ENCODE results near the gene DIDO1.
"Not testable (repeated sequence)": the region's sequence is repeated elsewhere in the genome, so short reads cannot be mapped to it uniquely, and the experiment has no call there.

The DIDO1 gene

GRCh38 chr20:62931464-62931863 is 5.2 kb upstream of the DIDO1 start:
- no peak overlapping the region for H3K9ac ChIP-seq (ENCODE audit: low read length)

GRCh38 chr20:62929051-62929538 is 2.8 kb upstream of the DIDO1 start:
- H3K27ac ChIP-seq (ENCODE audit: low read length), result peak overlapping the region; percentile 81
- peaks cover 42% of the 10 kb centered on the region for H3K4me1 ChIP-seq (ENCODE audit: control insufficient read depth, low read depth, low read length)
- H3K36me3 ChIP-seq (ENCODE audit: control insufficient read depth, low read depth, low read length), result peaks cover 14% of the 10 kb centered on the region
- H3K27me3 ChIP-seq (ENCODE audit: control insufficient read depth, insufficient read depth, low read length), result no peaks in the 10 kb centered on the region
- no peaks in the 10 kb centered on the region for H3K9me3 ChIP-seq (ENCODE audit: control insufficient read depth, low read depth, low read length)
- peak overlapping the region; percentile 68 for H3K9ac ChIP-seq (ENCODE audit: low read length)
- peak overlapping the region; percentile 94 for H3K4me3 ChIP-seq (ENCODE audit: low read length)

More at GRCh38 chr20:62931464-62931863, 5.2 kb upstream of the DIDO1 start:
- Histone ChIP-seq H3K4me3 (ENCODE audit: low read length) (no peak overlapping the region), H3K4me1 (ENCODE audit: control insufficient read depth, low read depth, low read length) (peaks cover 34% of the 10 kb centered on the region), H3K36me3 (ENCODE audit: control insufficient read depth, low read depth, low read length) (peaks cover 31% of the 10 kb centered on the region), H3K27me3 (ENCODE audit: control insufficient read depth, insufficient read depth, low read length) (no peaks in the 10 kb centered on the region), H3K9me3 (ENCODE audit: control insufficient read depth, low read depth, low read length) (no peaks in the 10 kb centered on the region), H3K27ac (ENCODE audit: low read length) (no peak overlapping the region)

- peaks cover 47% of the 10 kb centered on the region for H3K4me1 ChIP-seq (ENCODE audit: control insufficient read depth, low read depth, low read length)
- no peaks in the 10 kb centered on the region for H3K27me3 ChIP-seq (ENCODE audit: control insufficient read depth, insufficient read depth, low read length)
- H3K9me3 ChIP-seq (ENCODE audit: control insufficient read depth, low read depth, low read length), result no peaks in the 10 kb centered on the region
- H3K27ac ChIP-seq (ENCODE audit: low read length), result peak overlapping the region; percentile 81
- H3K4me3 ChIP-seq (ENCODE audit: low read length), result peak overlapping the region; percentile 94
- H3K9ac ChIP-seq (ENCODE audit: low read length), result peak overlapping the region; percentile 68
- peaks cover 7% of the 10 kb centered on the region for H3K36me3 ChIP-seq (ENCODE audit: control insufficient read depth, low read depth, low read length)
These were observed 2.1 kb upstream of the DIDO1 start for GRCh38 chr20:62928246-62928939.

- H3K27me3 ChIP-seq (ENCODE audit: control insufficient read depth, insufficient read depth, low read length), result no peaks in the 10 kb centered on the region
- no peaks in the 10 kb centered on the region for H3K9me3 ChIP-seq (ENCODE audit: control insufficient read depth, low read depth, low read length)
- H3K36me3 ChIP-seq (ENCODE audit: control insufficient read depth, low read depth, low read length), result no peaks in the 10 kb centered on the region
- H3K4me1 ChIP-seq (ENCODE audit: control insufficient read depth, low read depth, low read length), result peaks cover 47% of the 10 kb centered on the region
- H3K9ac ChIP-seq (ENCODE audit: low read length), result peak overlapping the region; percentile 88
- peak overlapping the region; percentile 94 for H3K4me3 ChIP-seq (ENCODE audit: low read length)
- H3K27ac ChIP-seq (ENCODE audit: low read length), result no peak overlapping the region
These were observed 912 bp upstream of the DIDO1 start for GRCh38 chr20:62927128-62927705.

GRCh38 chr20:62925420-62926228 is 681 bp downstream of the DIDO1 start:
- no peaks in the 10 kb centered on the region for H3K9me3 ChIP-seq (ENCODE audit: control insufficient read depth, low read depth, low read length)
- no peaks in the 10 kb centered on the region for H3K27me3 ChIP-seq (ENCODE audit: control insufficient read depth, insufficient read depth, low read length)
- H3K9ac ChIP-seq (ENCODE audit: low read length), result peak overlapping the region; percentile 88
- H3K4me1 ChIP-seq (ENCODE audit: control insufficient read depth, low read depth, low read length), result peaks cover 46% of the 10 kb centered on the region
- H3K36me3 ChIP-seq (ENCODE audit: control insufficient read depth, low read depth, low read length), result no peaks in the 10 kb centered on the region
- H3K27ac ChIP-seq (ENCODE audit: low read length), result peak overlapping the region; percentile 38
- peak overlapping the region; percentile 94 for H3K4me3 ChIP-seq (ENCODE audit: low read length)

- peak overlapping the region; percentile 94 for H3K4me3 ChIP-seq (ENCODE audit: low read length)
- H3K9me3 ChIP-seq (ENCODE audit: control insufficient read depth, low read depth, low read length), result no peaks in the 10 kb centered on the region
- no peaks in the 10 kb centered on the region for H3K36me3 ChIP-seq (ENCODE audit: control insufficient read depth, low read depth, low read length)
- H3K4me1 ChIP-seq (ENCODE audit: control insufficient read depth, low read depth, low read length), result peaks cover 46% of the 10 kb centered on the region
- no peaks in the 10 kb centered on the region for H3K27me3 ChIP-seq (ENCODE audit: control insufficient read depth, insufficient read depth, low read length)
- peak overlapping the region; percentile 88 for H3K9ac ChIP-seq (ENCODE audit: low read length)
- H3K27ac ChIP-seq (ENCODE audit: low read length), result no peak overlapping the region
These were observed 1.3 kb downstream of the DIDO1 start for GRCh38 chr20:62925076-62925419.

GRCh38 chr20:62924442-62925075 is 1.7 kb downstream of the DIDO1 start:
- no peak overlapping the region for H3K27ac ChIP-seq (ENCODE audit: low read length)
- H3K9me3 ChIP-seq (ENCODE audit: control insufficient read depth, low read depth, low read length), result no peaks in the 10 kb centered on the region
- H3K4me3 ChIP-seq (ENCODE audit: low read length), result peak overlapping the region; percentile 94
- H3K27me3 ChIP-seq (ENCODE audit: control insufficient read depth, insufficient read depth, low read length), result no peaks in the 10 kb centered on the region
- peak overlapping the region; percentile 88 for H3K9ac ChIP-seq (ENCODE audit: low read length)
- H3K36me3 ChIP-seq (ENCODE audit: control insufficient read depth, low read depth, low read length), result no peaks in the 10 kb centered on the region
- peaks cover 50% of the 10 kb centered on the region for H3K4me1 ChIP-seq (ENCODE audit: control insufficient read depth, low read depth, low read length)

GRCh38 chr20:62923669-62924441 is 2.5 kb downstream of the DIDO1 start:
- Histone ChIP-seq H3K27me3 (ENCODE audit: control insufficient read depth, insufficient read depth, low read length) (no peaks in the 10 kb centered on the region), H3K4me3 (ENCODE audit: low read length) (peak overlapping the region; percentile 94), H3K9ac (ENCODE audit: low read length) (no peak overlapping the region), H3K36me3 (ENCODE audit: control insufficient read depth, low read depth, low read length) (no peaks in the 10 kb centered on the region), H3K4me1 (ENCODE audit: control insufficient read depth, low read depth, low read length) (peaks cover 52% of the 10 kb centered on the region), H3K9me3 (ENCODE audit: control insufficient read depth, low read depth, low read length) (no peaks in the 10 kb centered on the region), H3K27ac (ENCODE audit: low read length) (no peak overlapping the region)

GRCh38 chr20:62923059-62923668 is 3.1 kb downstream of the DIDO1 start:
- not testable (repeated sequence) for H3K9me3 ChIP-seq (ENCODE audit: control insufficient read depth, low read depth, low read length); H3K36me3 ChIP-seq (ENCODE audit: control insufficient read depth, low read depth, low read length); H3K27me3 ChIP-seq (ENCODE audit: control insufficient read depth, insufficient read depth, low read length); H3K27ac ChIP-seq (ENCODE audit: low read length); H3K4me3 ChIP-seq (ENCODE audit: low read length); H3K9ac ChIP-seq (ENCODE audit: low read length)
- H3K4me1 ChIP-seq (ENCODE audit: control insufficient read depth, low read depth, low read length), result peaks cover 52% of the 10 kb centered on the region

- no peak overlapping the region for H3K9ac ChIP-seq (ENCODE audit: low read length)
- H3K27ac ChIP-seq (ENCODE audit: low read length), result no peak overlapping the region
These were observed 3.8 kb downstream of the DIDO1 start for GRCh38 chr20:62922451-62922921.

More at GRCh38 chr20:62922451-62922921, 3.8 kb downstream of the DIDO1 start:
- Histone ChIP-seq H3K27me3 (ENCODE audit: control insufficient read depth, insufficient read depth, low read length) (no peaks in the 10 kb centered on the region), H3K36me3 (ENCODE audit: control insufficient read depth, low read depth, low read length) (no peaks in the 10 kb centered on the region), H3K4me1 (ENCODE audit: control insufficient read depth, low read depth, low read length) (peaks cover 52% of the 10 kb centered on the region), H3K9me3 (ENCODE audit: control insufficient read depth, low read depth, low read length) (no peaks in the 10 kb centered on the region), H3K4me3 (ENCODE audit: low read length) (no peak overlapping the region)

Measured in iPS-18a (cell line).